GM18517 (cell line): ENCODE measurements around the gene HMGA1.

Experiments used
- ATAC-seq: cut with Tn5 transposase; IDR thresholded peaks from one replicate; pipeline ENCODE4 v1.9.1; 2021; ENCODE audit warnings: mild to moderate bottlenecking, moderate library complexity; ENCODE audit not compliant: unreplicated experiment

The HMGA1 gene

DNA sequence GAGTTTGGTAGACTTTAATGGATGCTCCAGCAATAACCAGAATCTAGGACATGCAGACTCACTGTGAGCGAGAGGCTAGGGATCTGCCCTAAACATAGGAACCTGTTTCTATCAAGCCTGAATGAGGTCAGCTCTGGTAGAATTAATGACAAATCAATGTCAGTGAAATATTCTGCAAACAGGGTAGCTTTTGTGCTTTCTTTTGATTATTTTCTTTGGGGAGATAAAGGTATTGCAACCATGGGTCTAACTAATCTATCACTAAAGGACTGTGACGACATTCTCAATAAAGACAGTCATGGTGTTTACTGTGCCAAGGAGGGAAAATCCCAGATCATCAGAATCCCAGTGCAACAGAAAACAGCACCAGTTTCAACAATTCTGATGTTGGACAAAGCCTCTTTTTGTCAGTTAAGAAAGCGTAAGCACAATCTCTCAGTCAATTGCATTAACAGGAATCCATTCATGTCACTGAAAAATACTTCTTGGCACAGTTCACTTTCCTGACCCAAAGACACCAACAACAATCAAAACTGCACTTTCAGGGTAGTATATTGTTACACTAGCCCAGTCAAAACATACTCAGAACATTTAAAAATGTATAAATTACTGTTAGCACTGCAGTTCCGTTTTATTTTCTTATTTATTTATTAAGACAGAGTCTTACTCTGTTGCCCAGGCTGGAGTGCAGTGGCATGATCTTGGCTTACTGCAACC, 48.9 kb downstream of the HMGA1 start:
- no peak for ATAC-seq

DNA sequence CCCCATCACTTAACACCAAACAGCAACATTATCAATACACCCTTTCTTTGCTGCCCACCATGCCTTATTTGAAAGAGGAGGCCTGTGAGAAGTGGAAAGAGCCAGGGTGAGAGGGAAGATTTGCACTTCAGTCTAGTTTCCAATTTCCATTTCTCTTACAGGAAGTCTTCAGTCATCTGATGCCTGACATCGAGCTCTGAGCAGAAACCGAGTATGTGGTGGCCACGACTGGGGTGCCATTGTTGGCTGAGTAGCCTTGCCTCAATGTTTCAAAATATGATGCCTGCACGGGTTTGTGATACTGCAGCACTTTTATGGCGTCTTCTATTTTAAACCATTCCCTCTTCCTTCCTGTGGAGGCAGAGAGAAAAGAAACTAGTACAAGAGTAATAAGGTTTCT, 51.9 kb downstream of the HMGA1 start:
- peak; percentile 49 for ATAC-seq

DNA sequence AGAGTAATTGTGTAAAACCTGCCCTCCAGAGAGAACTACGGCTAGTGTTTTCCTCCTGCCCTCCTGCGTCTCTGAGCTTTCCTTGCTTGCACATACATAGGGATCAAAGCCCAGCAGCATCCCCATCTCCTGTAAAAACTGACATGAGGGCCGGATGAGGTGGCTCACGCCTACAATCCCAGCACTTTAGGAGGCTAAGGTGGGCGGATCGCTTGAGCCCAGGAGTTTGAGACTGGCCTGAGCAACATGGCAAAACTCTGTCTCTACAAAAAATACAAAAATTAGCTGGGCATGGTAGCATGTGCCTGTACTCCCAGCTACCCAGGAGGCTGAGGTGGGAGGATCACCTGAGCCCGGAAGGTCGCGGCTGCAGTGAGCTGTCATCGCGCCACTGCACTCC, 52.5 kb downstream of the HMGA1 start:
- no peak for ATAC-seq

DNA sequence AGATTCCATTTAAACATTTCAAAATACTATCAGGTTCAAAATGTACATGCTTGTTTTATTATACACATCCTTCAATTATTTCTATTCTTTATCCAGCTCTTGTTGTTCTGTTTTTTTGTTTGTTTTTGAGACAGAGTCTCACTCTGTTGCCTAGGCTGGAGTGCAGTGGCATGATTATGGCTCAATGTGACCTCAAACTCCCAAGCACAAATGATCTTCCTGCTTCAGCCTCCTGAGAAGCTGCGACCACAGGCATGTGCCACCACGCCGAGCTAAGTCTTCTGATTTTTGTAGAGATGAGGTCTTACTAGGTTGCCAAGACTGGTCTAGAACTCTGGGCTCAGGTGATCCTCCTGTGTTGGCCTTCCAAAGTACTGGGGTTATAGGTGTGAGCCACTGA, 56.3 kb downstream of the HMGA1 start:
- no peak for ATAC-seq

DNA sequence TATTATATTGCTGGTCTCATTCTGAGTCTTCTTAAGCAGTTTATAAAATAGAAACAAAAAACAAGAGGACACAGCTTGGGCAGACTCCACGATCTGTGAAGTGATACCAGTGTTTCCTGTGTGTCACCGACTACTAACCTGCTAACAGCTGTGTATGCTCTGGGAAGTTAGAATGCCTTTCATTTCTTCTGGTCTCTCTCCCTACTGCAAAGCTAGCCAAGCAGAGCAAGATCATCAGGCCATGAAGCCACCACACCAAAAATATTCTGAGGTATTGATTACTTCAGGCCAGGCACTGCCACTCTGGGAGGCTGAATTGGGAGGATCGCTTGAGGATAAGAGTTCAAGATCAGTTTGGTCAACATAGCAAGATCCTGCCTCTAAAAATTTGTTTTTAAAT, 59.0 kb downstream of the HMGA1 start:
- ATAC-seq, result peak; percentile 89
